WTC11 (cell line): ENCODE results near the gene TMEM250.

ENCODE experiments used
- CTCF ChIP-seq: fragments of 200-600 bp; IDR thresholded peaks from 2 replicates; pipeline ENCODE4 v1.8.0; 2022; ENCODE audit warnings: antibody characterized with exemption
- ZNF512 ChIP-seq: sonication (generic); formaldehyde crosslinking; IDR thresholded peaks from 2 replicates; pipeline ENCODE4 v1.8.1; 2022; ENCODE audit warnings: missing genetic modification reagents, borderline replicate concordance

GRCh38 chr9:136088481-136088938 lies 30.2 kb downstream of the TMEM250 start:
- TF ChIP-seq CTCF (no peak), ZNF512 (CRISPR knock-in tag) (no peak)
